NCI-H345 treated with DMSO at 0.1 percent for 48 hours (cell line): ENCODE measurements around the gene SAMD4A.

ENCODE experiments used
- DNase-seq: peaks from one replicate; lab custom pipeline; 2025; ENCODE audit not compliant: unreplicated experiment; lab: John Stamatoyannopoulos, UW

The SAMD4A gene

GRCh38 chr14:54698966-54699530 lies 132.1 kb downstream of the SAMD4A start:
- DNase-seq = no peak

GRCh38 chr14:54699735-54700134 lies 132.8 kb downstream of the SAMD4A start:
- DNase-seq = no peak

GRCh38 chr14:54700717-54701116 lies 133.8 kb downstream of the SAMD4A start:
- no peak for DNase-seq

- DNase-seq = no peak
Measured at GRCh38 chr14:54702014-54702491, 135.1 kb downstream of the SAMD4A start.

- DNase-seq = no peak
Measured at GRCh38 chr14:54702492-54702891, 135.6 kb downstream of the SAMD4A start.

GRCh38 chr14:54703082-54703481 lies 136.2 kb downstream of the SAMD4A start:
- DNase-seq = no peak

- no peak for DNase-seq
Measured at GRCh38 chr14:54703724-54704123, 136.8 kb downstream of the SAMD4A start.

GRCh38 chr14:54704768-54705167 lies 137.8 kb downstream of the SAMD4A start:
- no peak for DNase-seq

GRCh38 chr14:54706769-54707168 lies 139.8 kb downstream of the SAMD4A start:
- no peak for DNase-seq

- no peak for DNase-seq
Measured at GRCh38 chr14:54708161-54708560, 141.2 kb downstream of the SAMD4A start.

GRCh38 chr14:54708982-54709381 lies 142.1 kb downstream of the SAMD4A start:
- DNase-seq = no peak

GRCh38 chr14:54709444-54709843 lies 142.5 kb downstream of the SAMD4A start:
- DNase-seq = no peak

GRCh38 chr14:54709867-54710266 lies 142.9 kb downstream of the SAMD4A start:
- no peak for DNase-seq

GRCh38 chr14:54711312-54711711 lies 144.4 kb downstream of the SAMD4A start:
- DNase-seq = no peak

GRCh38 chr14:54711812-54712464 lies 145.0 kb downstream of the SAMD4A start:
- DNase-seq = no peak

GRCh38 chr14:54712465-54713200 lies 145.7 kb downstream of the SAMD4A start:
- DNase-seq = no peak

GRCh38 chr14:54713379-54713778 lies 146.5 kb downstream of the SAMD4A start:
- DNase-seq = no peak

- no peak for DNase-seq
Measured at GRCh38 chr14:54715239-54715638, 148.3 kb downstream of the SAMD4A start.

- DNase-seq = no peak
Measured at GRCh38 chr14:54715811-54716210, 148.9 kb downstream of the SAMD4A start.

- no peak for DNase-seq
Measured at GRCh38 chr14:54716862-54717261, 149.9 kb downstream of the SAMD4A start.

GRCh38 chr14:54718046-54718445 lies 151.1 kb downstream of the SAMD4A start:
- DNase-seq = no peak

- DNase-seq = no peak
Measured at GRCh38 chr14:54719406-54719805, 152.5 kb downstream of the SAMD4A start.
